DOHH2 (cell line): ENCODE results near the gene DNAAF3.

ENCODE experiments used
- EZH2phosphoT487 ChIP-seq: fragments of 200-600 bp; sonication (generic); IDR thresholded peaks from 2 replicates; pipeline ENCODE4 v1.6.1; 2017; ENCODE audit warnings: borderline replicate concordance, mild to moderate bottlenecking, antibody characterized with exemption, low read length, moderate library complexity, mixed read lengths
- TF ChIP-seq, protein P1 (sequence below): fragments of 200-600 bp; sonication (generic); IDR thresholded peaks from one replicate; pipeline ENCODE4 v1.5.1; 2014; ENCODE audit warnings: antibody characterized with exemption, mild to moderate bottlenecking, low read depth, low read length; ENCODE audit not compliant: poor library complexity, severe bottlenecking

DNA sequence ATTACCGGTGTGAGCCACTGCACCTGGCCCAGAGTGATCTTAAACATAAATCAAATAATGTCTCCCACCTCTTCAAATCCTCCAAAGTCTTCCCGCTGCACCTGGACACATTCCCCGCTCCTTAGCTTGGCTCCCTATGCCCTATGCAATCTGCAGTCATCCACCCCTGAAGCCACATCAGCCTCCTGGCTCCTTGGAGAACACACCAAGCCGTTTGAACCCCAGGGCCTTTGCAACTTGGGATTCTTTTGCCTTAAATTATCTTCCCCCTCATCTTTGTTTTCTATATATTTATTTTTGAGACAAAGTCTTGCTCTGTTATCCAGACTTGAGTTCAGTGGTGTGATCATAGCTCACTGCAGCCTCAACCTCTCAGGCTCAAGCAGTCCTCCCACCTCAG is 2.7 kb upstream of the DNAAF3 start:
- TF ChIP-seq, protein P1, sequence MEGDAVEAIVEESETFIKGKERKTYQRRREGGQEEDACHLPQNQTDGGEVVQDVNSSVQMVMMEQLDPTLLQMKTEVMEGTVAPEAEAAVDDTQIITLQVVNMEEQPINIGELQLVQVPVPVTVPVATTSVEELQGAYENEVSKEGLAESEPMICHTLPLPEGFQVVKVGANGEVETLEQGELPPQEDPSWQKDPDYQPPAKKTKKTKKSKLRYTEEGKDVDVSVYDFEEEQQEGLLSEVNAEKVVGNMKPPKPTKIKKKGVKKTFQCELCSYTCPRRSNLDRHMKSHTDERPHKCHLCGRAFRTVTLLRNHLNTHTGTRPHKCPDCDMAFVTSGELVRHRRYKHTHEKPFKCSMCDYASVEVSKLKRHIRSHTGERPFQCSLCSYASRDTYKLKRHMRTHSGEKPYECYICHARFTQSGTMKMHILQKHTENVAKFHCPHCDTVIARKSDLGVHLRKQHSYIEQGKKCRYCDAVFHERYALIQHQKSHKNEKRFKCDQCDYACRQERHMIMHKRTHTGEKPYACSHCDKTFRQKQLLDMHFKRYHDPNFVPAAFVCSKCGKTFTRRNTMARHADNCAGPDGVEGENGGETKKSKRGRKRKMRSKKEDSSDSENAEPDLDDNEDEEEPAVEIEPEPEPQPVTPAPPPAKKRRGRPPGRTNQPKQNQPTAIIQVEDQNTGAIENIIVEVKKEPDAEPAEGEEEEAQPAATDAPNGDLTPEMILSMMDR, result no peak
- no peak for TF ChIP-seq EZH2phosphoT487
